ENCODE results near the gene BRI3BP.

Gene BRI3BP

GRCh38 chr12:124993626-124994436 is at the start of gene BRI3BP:
Gene BRI3BP (plus strand): TSS chr12:124993645. CDS start chr12:124993791, 146 bp downstream.
- Mint-ChIP-seq H3K4me1 (peaks cover 31 to 58% of the 10 kb centered on the region in 2 donors), H3K27me3 (no peaks in the 10 kb centered on the region), H3K36me3 (peaks cover 4 to 7% of the 10 kb centered on the region in 2 donors), H3K9me3 (no peaks in the 10 kb centered on the region), H3K27ac (peak within 1 kb of the TSS; percentile 93), H3K4me3 (peak within 1 kb of the TSS; percentile 95 to 96)
- ATAC-seq (replicated peaks) (peak; percentile 62 to 70), DNase-seq (peak; percentile 43)

GRCh38 chr12:124946447-124946793 is 47.0 kb upstream of the BRI3BP start:
- Mint-ChIP-seq H3K36me3 (peaks cover 49 to 53% of the 10 kb centered on the region in 2 donors), H3K4me3 (no peak overlapping the region), H3K4me1 (peaks cover 0 to 3% of the 10 kb centered on the region in 2 donors), H3K27me3 (no peaks in the 10 kb centered on the region), H3K27ac (no peak overlapping the region), H3K9me3 (no peaks in the 10 kb centered on the region)
- ATAC-seq (replicated peaks), result no peak
- DNase-seq, result no peak

GRCh38 chr12:124947013-124947412 is 46.4 kb upstream of the BRI3BP start:
- no peak for ATAC-seq (replicated peaks)
- Mint-ChIP-seq H3K4me1 (peaks cover 0 to 3% of the 10 kb centered on the region in 2 donors), H3K27ac (no peak overlapping the region), H3K9me3 (no peaks in the 10 kb centered on the region), H3K36me3 (peaks cover 53 to 54% of the 10 kb centered on the region in 2 donors), H3K4me3 (no peak overlapping the region), H3K27me3 (no peaks in the 10 kb centered on the region)
- DNase-seq, result no peak

- H3K4me3 Mint-ChIP-seq, result no peak overlapping the region
Observed at GRCh38 chr12:124947561-124948398, 45.7 kb upstream of the BRI3BP start.

GRCh38 chr12:124949066-124949465 is 44.4 kb upstream of the BRI3BP start:
- H3K4me3 Mint-ChIP-seq, result no peak overlapping the region
- no peaks in the 10 kb centered on the region for H3K27me3 Mint-ChIP-seq
- peaks cover 6% of the 10 kb centered on the region in 2 donors for H3K4me1 Mint-ChIP-seq
- H3K36me3 Mint-ChIP-seq, result peaks cover 54% of the 10 kb centered on the region in 2 donors
- H3K9me3 Mint-ChIP-seq, result no peaks in the 10 kb centered on the region
- ATAC-seq (replicated peaks) (no peak), DNase-seq (no peak)
- peak overlapping the region; percentile 75 for H3K27ac Mint-ChIP-seq

More at GRCh38 chr12:124947561-124948398, 45.7 kb upstream of the BRI3BP start:
- H3K27me3 Mint-ChIP-seq, result no peaks in the 10 kb centered on the region
- H3K9me3 Mint-ChIP-seq, result no peaks in the 10 kb centered on the region
- ATAC-seq (replicated peaks) (no peak), DNase-seq (no peak)
- peaks cover 48 to 50% of the 10 kb centered on the region in 2 donors for H3K36me3 Mint-ChIP-seq
- peaks cover 0 to 3% of the 10 kb centered on the region in 2 donors for H3K4me1 Mint-ChIP-seq
- no peak overlapping the region for H3K27ac Mint-ChIP-seq

- Mint-ChIP-seq H3K36me3 (peaks cover 57 to 58% of the 10 kb centered on the region in 2 donors), H3K4me3 (no peak overlapping the region), H3K9me3 (no peaks in the 10 kb centered on the region), H3K27ac (no peak overlapping the region), H3K4me1 (peaks cover 6% of the 10 kb centered on the region in 2 donors), H3K27me3 (no peaks in the 10 kb centered on the region)
- no peak for DNase-seq
- no peak for ATAC-seq (replicated peaks)
Observed at GRCh38 chr12:124949779-124950728, 43.4 kb upstream of the BRI3BP start.

GRCh38 chr12:124952295-124952694 is 41.1 kb upstream of the BRI3BP start:
- DNase-seq (no peak), ATAC-seq (replicated peaks) (no peak)
- no peaks in the 10 kb centered on the region for H3K9me3 Mint-ChIP-seq
- no peak overlapping the region for H3K27ac Mint-ChIP-seq
- H3K4me1 Mint-ChIP-seq, result peaks cover 6 to 8% of the 10 kb centered on the region in 2 donors
- H3K36me3 Mint-ChIP-seq, result peaks cover 58% of the 10 kb centered on the region in 2 donors
- no peaks in the 10 kb centered on the region for H3K27me3 Mint-ChIP-seq
- no peak overlapping the region for H3K4me3 Mint-ChIP-seq

- DNase-seq (no peak), ATAC-seq (replicated peaks) (no peak)
- Mint-ChIP-seq H3K27ac (no peak overlapping the region), H3K9me3 (no peaks in the 10 kb centered on the region), H3K27me3 (no peaks in the 10 kb centered on the region), H3K4me1 (peaks cover 6 to 8% of the 10 kb centered on the region in 2 donors), H3K4me3 (no peak overlapping the region), H3K36me3 (peaks cover 56 to 58% of the 10 kb centered on the region in 2 donors)
Observed at GRCh38 chr12:124952801-124953200, 40.6 kb upstream of the BRI3BP start.

GRCh38 chr12:124953689-124954405 is 39.6 kb upstream of the BRI3BP start:
- H3K27me3 Mint-ChIP-seq, result no peaks in the 10 kb centered on the region
- H3K27ac Mint-ChIP-seq, result no peak overlapping the region
- DNase-seq (no peak), ATAC-seq (replicated peaks) (no peak)
- H3K36me3 Mint-ChIP-seq, result peaks cover 59 to 61% of the 10 kb centered on the region in 2 donors
- peaks cover 6 to 7% of the 10 kb centered on the region in 2 donors for H3K4me1 Mint-ChIP-seq
- no peak overlapping the region for H3K4me3 Mint-ChIP-seq
- H3K9me3 Mint-ChIP-seq, result no peaks in the 10 kb centered on the region

GRCh38 chr12:124954771-124955170 is 38.7 kb upstream of the BRI3BP start:
- H3K9me3 Mint-ChIP-seq, result no peaks in the 10 kb centered on the region
- H3K27ac Mint-ChIP-seq, result no peak overlapping the region
- H3K27me3 Mint-ChIP-seq, result no peaks in the 10 kb centered on the region
- peaks cover 5 to 6% of the 10 kb centered on the region in 2 donors for H3K4me1 Mint-ChIP-seq
- no peak overlapping the region for H3K4me3 Mint-ChIP-seq
- ATAC-seq (replicated peaks) (no peak), DNase-seq (no peak)
- H3K36me3 Mint-ChIP-seq, result peaks cover 59 to 61% of the 10 kb centered on the region in 2 donors

GRCh38 chr12:124956571-124956970 is 36.9 kb upstream of the BRI3BP start:
- Mint-ChIP-seq H3K36me3 (peaks cover 61 to 63% of the 10 kb centered on the region in 2 donors), H3K27ac (no peak overlapping the region)

GRCh38 chr12:124961055-124961454 is 32.4 kb upstream of the BRI3BP start:
- Mint-ChIP-seq H3K4me1 (peaks cover 4 to 8% of the 10 kb centered on the region in 2 donors), H3K36me3 (peaks cover 67 to 76% of the 10 kb centered on the region in 2 donors), H3K27ac (no peak overlapping the region)

More at GRCh38 chr12:124956571-124956970, 36.9 kb upstream of the BRI3BP start:
- H3K27me3 Mint-ChIP-seq, result no peaks in the 10 kb centered on the region
- no peak for DNase-seq
- no peak overlapping the region for H3K4me3 Mint-ChIP-seq
- no peaks in the 10 kb centered on the region for H3K9me3 Mint-ChIP-seq
- H3K4me1 Mint-ChIP-seq, result peaks cover 8 to 9% of the 10 kb centered on the region in 2 donors
- ATAC-seq (replicated peaks), result no peak

GRCh38 chr12:124963211-124963610 is 30.2 kb upstream of the BRI3BP start:
- ATAC-seq (replicated peaks), result no peak
- peak overlapping the region; percentile 42 for H3K27ac Mint-ChIP-seq
- H3K9me3 Mint-ChIP-seq, result no peaks in the 10 kb centered on the region
- H3K36me3 Mint-ChIP-seq, result peaks cover 64 to 72% of the 10 kb centered on the region in 2 donors
- H3K4me3 Mint-ChIP-seq, result no peak overlapping the region
- DNase-seq, result no peak
- peaks cover 4 to 8% of the 10 kb centered on the region in 2 donors for H3K4me1 Mint-ChIP-seq
- no peaks in the 10 kb centered on the region for H3K27me3 Mint-ChIP-seq

More at GRCh38 chr12:124961055-124961454, 32.4 kb upstream of the BRI3BP start:
- no peaks in the 10 kb centered on the region for H3K9me3 Mint-ChIP-seq
- ATAC-seq (replicated peaks) (no peak), DNase-seq (no peak)
- H3K4me3 Mint-ChIP-seq, result no peak overlapping the region
- H3K27me3 Mint-ChIP-seq, result no peaks in the 10 kb centered on the region

All from stimulated activated naive B cell treated with anti-CD40 and anti-IgM and Interleukin-4, amounts not matched to agents 10 μg/mL and 1 μg/mL and 100 μg/mL, for 72 hours (primary cell).